NCI-H1048 (cell line): ENCODE measurements around the gene ARHGAP21.
"Not testable (repeated sequence)": the region's sequence is repeated elsewhere in the genome, so short reads cannot be mapped to it uniquely, and the experiment has no call there.

Experiments used
- DNase-seq: peaks from one replicate; lab custom pipeline; 2025; lab: John Stamatoyannopoulos, UW

ARHGAP21 gene

GRCh38 chr10:24625778-24626177 is 97.9 kb downstream of the ARHGAP21 start:
- no peak for DNase-seq

- DNase-seq: no peak
Measured at GRCh38 chr10:24623383-24623782, 100.3 kb downstream of the ARHGAP21 start.

DNA sequence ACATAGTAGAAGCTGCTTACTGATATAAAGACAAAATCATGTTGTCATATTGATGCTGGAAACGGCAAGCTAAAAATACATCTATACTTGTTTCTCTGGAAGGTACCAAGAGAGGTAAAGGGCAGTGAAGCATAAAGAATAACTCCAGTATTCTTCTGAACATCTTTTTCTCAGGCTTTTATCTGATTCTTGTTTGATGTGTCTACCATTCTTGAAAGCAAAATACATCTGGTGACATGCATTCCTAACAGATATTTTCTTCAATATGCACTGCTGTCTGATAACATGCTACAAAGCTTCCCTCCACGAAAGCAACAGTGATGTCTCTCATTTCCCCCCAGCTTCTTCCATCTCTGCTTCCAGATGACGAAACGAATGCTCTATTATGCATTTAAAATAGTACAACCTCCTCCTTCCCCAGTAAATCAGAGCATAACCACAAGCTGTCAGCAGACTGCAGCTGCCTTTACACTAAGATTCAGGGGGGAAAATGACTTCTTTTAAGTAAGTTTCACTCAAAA is 100.8 kb downstream of the ARHGAP21 start:
- no peak for DNase-seq

- DNase-seq: not testable (repeated sequence)
Measured at GRCh38 chr10:24621035-24621795, 102.5 kb downstream of the ARHGAP21 start.

DNA sequence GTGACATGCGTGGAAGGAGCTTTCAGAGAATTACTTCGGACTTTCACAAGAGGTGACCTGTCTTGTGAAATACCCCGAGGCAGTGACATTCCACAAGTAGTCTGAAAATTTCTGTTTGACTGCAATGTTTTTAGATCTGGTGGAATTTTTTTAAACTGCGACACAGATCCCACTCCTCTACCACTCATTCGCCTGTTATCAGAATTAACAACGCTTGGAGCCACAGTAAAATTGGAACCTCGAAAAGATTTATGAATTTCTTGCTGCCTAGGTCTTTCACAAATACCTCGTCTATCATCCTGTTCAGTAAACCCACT is 103.7 kb downstream of the ARHGAP21 start:
- DNase-seq: not testable (repeated sequence)

GRCh38 chr10:24619291-24619993 is 104.2 kb downstream of the ARHGAP21 start:
- not testable (repeated sequence) for DNase-seq

- no peak for DNase-seq
Measured at GRCh38 chr10:24618401-24618800, 105.3 kb downstream of the ARHGAP21 start.

DNA sequence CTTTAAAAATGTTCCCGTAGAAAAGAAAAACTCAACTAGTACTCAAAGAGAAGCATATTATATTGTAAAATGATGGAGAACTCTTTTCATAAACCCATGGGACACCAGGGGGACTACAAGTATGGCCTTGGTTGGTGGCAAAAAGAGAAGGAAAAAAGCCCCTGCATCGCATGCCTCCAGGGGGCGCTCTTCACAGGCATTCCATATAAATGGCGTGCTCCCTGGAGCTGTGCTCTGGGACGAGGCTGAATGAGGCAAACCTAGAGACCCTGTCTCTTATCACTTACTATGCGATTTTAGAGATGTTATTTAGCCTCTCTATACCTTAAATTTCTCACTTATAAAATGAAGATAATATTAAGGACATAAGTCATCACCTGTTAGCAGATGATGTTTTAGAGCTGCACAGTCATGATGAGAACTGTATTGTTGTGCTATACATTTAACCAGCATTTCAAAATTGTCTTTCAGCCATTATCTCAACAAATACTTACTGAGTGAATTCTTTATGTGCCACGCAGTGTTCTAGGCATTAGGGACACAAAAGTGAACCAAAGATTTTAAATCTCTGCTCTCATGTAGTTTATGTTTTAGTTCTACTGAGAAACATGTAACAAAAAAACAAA is 105.8 kb downstream of the ARHGAP21 start:
- no peak for DNase-seq

DNA sequence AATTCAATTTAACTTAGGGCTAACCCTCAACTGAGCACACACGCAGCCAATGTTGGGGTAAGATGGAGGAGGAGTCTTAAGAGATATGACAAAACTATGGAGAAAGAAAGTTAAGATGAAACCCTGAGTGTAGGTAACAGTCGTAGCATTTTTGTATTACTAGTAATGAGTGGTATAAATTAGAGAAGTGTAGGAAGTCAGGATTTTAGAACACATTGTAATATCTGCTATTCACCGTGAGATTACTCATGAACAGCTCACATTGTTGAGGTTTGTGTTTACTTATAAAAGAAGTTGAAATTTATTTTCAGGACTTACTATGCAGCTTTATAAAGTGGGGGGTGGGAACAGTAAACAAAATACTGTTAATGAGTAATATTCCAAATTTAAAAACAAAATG is 107.2 kb downstream of the ARHGAP21 start:
- no peak for DNase-seq

GRCh38 chr10:24606021-24606420 is 117.7 kb downstream of the ARHGAP21 start:
- no peak for DNase-seq

- DNase-seq: no peak
Measured at GRCh38 chr10:24605141-24605540, 118.5 kb downstream of the ARHGAP21 start.

GRCh38 chr10:24603333-24603732 is 120.4 kb downstream of the ARHGAP21 start:
- no peak for DNase-seq

- DNase-seq: no peak
Measured at GRCh38 chr10:24597961-24598360, 125.7 kb downstream of the ARHGAP21 start.

GRCh38 chr10:24597426-24597825 is 126.3 kb downstream of the ARHGAP21 start:
- no peak for DNase-seq

- no peak for DNase-seq
Measured at GRCh38 chr10:24596217-24596930, 127.3 kb downstream of the ARHGAP21 start.

DNA sequence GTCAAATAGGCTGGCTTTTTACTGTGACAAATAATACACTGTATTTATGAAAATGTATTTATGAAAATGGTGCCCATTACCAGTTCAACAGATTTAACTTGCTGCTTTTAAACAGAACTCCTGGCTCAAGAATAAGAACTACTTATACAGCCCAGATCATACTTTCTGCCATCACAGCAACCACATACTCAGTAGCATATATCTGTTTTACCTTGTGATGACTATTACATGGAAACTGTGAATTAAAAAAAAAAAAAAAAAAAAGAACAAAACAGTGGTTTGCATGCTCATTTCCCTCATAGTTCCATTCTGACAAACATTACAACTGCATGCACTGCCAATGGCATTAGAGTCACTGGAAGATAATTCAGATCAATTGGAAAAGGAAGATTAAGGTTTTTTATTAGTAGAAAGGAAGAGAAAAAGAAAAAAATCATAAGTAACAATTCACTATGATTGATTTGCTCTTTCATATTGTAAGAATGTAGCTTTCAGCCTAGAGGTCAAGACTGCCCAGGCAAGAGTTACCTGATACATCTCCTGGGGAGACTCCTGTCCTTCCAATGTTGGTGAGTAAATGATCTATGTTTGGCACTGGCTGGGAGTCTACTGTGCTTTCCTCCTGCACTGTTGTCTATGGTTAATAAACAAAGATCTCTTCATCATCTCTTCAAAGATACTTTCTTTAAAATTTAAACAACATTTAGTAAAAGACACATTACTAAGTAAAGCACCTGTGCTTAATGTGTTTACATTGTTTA is 132.8 kb downstream of the ARHGAP21 start:
- DNase-seq: no peak

DNA sequence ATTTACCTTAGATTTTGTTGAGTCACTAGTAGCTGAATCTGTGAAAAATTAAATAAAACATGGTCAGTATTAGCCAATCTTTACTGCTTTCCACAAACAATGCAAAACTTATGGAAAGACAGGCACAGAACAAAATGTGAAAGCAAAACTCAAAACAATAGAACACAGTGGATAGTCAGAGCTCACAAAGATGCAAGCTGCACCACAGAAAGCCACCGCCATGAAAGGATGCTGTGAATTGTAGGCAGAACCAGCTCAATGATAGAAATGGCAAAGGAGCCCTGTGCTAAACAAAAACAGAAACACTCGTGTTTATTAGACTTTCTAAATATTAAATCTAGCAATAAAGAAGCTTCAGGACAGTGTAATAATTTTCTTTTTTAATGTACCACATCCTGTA is 134.4 kb downstream of the ARHGAP21 start:
- DNase-seq: no peak

- DNase-seq: no peak
Measured at GRCh38 chr10:24579906-24580305, 143.8 kb downstream of the ARHGAP21 start.

DNA sequence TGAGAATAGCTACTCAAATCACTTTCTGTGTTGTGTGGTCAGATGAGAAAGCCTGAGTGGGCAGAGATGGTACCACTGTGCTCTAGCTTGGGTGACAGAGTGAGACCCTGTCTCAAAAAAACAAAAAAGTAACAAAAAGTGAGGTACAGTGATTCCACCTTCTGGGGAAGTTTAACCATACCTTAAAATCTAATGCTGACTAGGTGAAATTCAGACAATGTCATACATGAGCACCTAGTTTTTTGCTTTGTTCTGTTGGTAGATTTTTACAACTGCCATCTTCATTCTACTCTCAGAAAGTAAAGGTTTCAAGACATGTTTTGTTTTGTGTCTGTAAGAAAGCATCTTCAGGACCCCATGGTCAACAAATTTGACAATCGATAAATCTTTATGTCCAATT is 144.2 kb downstream of the ARHGAP21 start:
- no peak for DNase-seq

DNA sequence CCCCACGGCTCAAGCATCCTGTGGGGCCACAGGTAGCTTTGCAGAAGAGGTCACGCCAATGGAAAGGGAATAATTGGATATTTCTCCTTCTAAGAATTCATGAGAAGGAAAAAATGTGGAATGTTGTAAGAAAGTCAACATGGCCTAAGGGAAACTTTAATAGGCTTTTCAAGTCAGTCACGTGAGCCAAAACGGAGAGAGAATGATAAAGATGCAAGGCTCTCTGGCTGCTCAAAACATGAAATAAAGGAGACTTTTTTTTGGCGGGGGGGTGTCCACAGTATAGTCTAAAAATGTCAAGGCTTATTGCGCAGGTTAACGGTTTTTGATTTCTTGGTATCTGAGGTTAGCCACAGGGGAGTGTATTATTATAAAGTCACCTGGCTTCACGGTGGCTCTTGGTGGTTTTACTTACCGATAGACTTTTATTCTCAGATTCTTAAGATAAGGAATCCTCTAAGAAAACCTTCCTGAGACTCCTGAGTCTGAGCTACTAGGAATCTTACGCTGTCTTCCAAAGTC is 148.1 kb downstream of the ARHGAP21 start:
- no peak for DNase-seq

DNA sequence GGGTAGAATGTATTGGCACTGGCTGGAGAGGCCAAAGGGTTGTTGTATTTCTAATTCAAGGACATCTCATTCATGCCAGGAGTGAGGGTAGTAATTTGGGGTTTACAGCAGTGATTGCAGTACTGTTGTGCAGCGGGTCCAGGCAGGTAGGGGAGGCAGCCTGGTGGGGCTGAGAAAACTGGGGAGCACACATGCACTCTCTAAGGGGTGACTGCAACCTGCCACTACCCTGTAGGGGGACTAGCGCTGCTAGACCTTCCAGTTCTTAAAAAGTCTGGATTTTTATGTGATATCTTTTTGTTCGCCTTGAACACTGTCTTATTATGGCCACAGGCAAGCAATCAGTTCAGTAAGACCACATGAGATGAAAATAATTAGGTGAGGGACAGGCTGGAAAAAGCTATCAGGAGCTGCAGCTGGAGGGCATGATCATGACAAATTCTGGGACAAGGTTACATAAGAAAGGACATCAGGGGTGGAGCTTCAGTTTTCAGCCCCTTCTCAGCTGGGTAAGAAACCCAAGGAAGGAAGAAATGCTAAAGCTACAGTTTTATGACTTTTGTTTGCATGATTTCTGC is 149.0 kb downstream of the ARHGAP21 start:
- DNase-seq: no peak
